Bronchial epithelial cell (primary cell): ENCODE measurements around the gene HESX1. TPM values are rescaled to one million over a fixed set of nuclear protein-coding genes. Genes with fewer than 3 reads are reported as not detected.

ENCODE experiments used
- DNase-seq: peaks from one replicate; pipeline ENCODE4 v3.0.0-alpha.2; 2010; ENCODE audit warnings: low read depth
- FAIRE-seq: peaks from 2 replicates; lab custom pipeline; 2011; peaks lifted over from hg19 to GRCh38; lab: Jason Lieb, UNC
- H3K27me3 ChIP-seq: 2 replicates; pipeline ENCODE4 v1.5.1; 2011; ENCODE audit warnings: low read length; ENCODE audit not compliant: control insufficient read depth, insufficient read depth
- H3K36me3 ChIP-seq: 2 replicates; pipeline ENCODE4 v1.5.1; 2011; ENCODE audit warnings: low read length; ENCODE audit not compliant: control insufficient read depth, insufficient read depth
- H3K4me3 ChIP-seq: 2 replicates; pipeline ENCODE4 v1.5.1; 2011; ENCODE audit warnings: mild to moderate bottlenecking, low read depth, low read length, control low read depth
- CTCF ChIP-seq: IDR thresholded peaks from 2 replicates; pipeline ENCODE4 v1.5.1; 2011; ENCODE audit warnings: mild to moderate bottlenecking, moderate library complexity, low read length, control low read depth, inconsistent platforms; ENCODE audit not compliant: insufficient read depth, severe bottlenecking
- total RNA-seq: library from RNA; depleted of rRNA; stranded (reverse); fragments of >200 nt; gene quantifications from 2 replicates; pipeline ENCODE4 v1.2.1, GENCODE V29; 2014

HESX1 gene
- total RNA-seq, 1 donor from 2014 or later = 0.26 TPM

GRCh38 chr3:57157545-57157944 lies 42.2 kb downstream of the HESX1 start:
- no peak for TF ChIP-seq CTCF
- no peak for DNase-seq
- FAIRE-seq = no peak
- Histone ChIP-seq H3K27me3 (peaks cover 2% of the 10 kb centered on the region), H3K4me3 (no peak overlapping the region), H3K36me3 (no peaks in the 10 kb centered on the region)

- TF ChIP-seq CTCF = no peak
- Histone ChIP-seq H3K36me3 (no peaks in the 10 kb centered on the region), H3K27me3 (peaks cover 2% of the 10 kb centered on the region), H3K4me3 (no peak overlapping the region)
- no peak for FAIRE-seq
- no peak for DNase-seq
These were observed 44.5 kb downstream of the HESX1 start for GRCh38 chr3:57155310-57155643.

- Histone ChIP-seq H3K4me3 (no peak overlapping the region), H3K36me3 (no peaks in the 10 kb centered on the region), H3K27me3 (peaks cover 2% of the 10 kb centered on the region)
- DNase-seq (no peak), FAIRE-seq (no peak)
- no peak for TF ChIP-seq CTCF
These were observed 45.1 kb downstream of the HESX1 start for GRCh38 chr3:57154470-57155309.

DNA sequence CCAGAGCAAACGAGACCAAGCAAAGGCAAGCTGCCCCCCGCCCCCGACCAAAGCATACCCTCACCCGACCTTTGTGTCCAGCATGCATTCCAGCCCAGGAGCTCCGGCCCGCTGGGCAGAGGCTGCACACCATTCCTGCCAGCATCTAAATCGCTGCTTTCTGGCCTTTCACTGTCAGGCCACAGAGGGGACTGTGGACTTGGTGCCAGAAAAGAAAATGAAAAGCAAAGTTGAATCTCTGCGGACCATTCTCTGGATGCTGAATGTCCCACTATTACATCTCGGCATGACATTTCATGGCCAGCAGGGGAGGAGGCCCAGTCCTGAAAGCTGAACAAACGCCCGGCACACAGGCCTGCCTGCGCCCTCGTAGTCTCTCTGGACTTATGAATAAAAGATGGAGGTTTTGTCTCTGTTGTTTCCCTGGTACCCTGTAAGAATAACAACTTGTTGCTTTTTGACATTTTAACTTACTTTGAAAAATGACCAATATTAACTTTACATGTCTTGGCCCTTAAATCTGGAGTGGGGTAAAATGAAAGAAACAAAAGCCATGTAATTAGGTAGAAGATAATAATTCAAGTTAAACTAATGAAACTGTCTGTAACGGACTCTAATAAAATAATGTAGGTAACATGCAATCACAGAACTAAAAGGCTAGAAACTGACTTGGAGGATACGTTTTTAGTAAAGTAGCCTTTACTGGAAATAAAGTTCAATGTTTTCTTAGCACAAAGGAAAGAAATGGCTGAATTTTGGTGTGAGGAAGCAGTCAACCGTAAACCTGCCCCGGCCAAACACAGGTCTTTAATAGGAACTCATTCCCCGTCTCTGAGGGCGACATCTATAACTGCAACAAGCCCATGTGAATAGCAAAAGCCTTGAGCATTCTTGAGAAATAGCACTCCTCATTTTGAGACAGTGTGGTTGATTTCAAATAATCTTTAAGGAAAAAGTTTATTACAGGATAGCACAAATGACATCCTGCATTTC lies 47.3 kb downstream of the HESX1 start:
- no peak for FAIRE-seq
- H3K4me3 ChIP-seq = no peak overlapping the region
- H3K27me3 ChIP-seq = peaks cover 2% of the 10 kb centered on the region
- no peak for DNase-seq
- H3K36me3 ChIP-seq = no peaks in the 10 kb centered on the region
- no peak for TF ChIP-seq CTCF

- TF ChIP-seq CTCF = no peak
- FAIRE-seq (no peak), DNase-seq (no peak)
- no peak overlapping the region for H3K4me3 ChIP-seq
- peaks cover 2% of the 10 kb centered on the region for H3K27me3 ChIP-seq
- H3K36me3 ChIP-seq = no peaks in the 10 kb centered on the region
These were observed 48.0 kb downstream of the HESX1 start for GRCh38 chr3:57151749-57152148.
